IMR-90 (cell line): Measurements from ENCODE around the gene NWD2. TPM values are rescaled to one million over a fixed set of nuclear protein-coding genes. Genes with fewer than 3 reads are reported as not detected.

Source experiments
- ATAC-seq: fragments of 200-7000 bp; cut with Tn5 transposase; 2 replicates; pipeline ENCODE4 v1.9.1; 2020; ENCODE audit warnings: low read depth, mild to moderate bottlenecking, moderate library complexity
- BruUV-seq: library from RNA; stranded (reverse); fragments of 400-500 nt; replicated peaks from 2 replicates; lab custom pipeline; 2021; lab: Mats Ljungman, UMichigan
- CTCF ChIA-PET: fragments of 300-600 bp; formaldehyde crosslinking; extraction: SDS; loops from one replicate; lab custom pipeline; 2021; ENCODE audit warnings: antibody characterized with exemption; lab: Yijun Ruan, JAX
- POLR2A ChIA-PET: fragments of 300-600 bp; sonication (Branson Sonifier 250); formaldehyde crosslinking; loops from one replicate; lab custom pipeline; 2022; ENCODE audit warnings: antibody characterized with exemption; ENCODE audit not compliant: unreplicated experiment; lab: Charles Lee
- DNase-seq: peaks from one replicate; pipeline ENCODE4 v3.0.0; 2013
- H2AFZ ChIP-seq: replicated peaks from 2 replicates; pipeline ENCODE3; 2013; ENCODE audit warnings: low read length, mild to moderate bottlenecking; ENCODE audit not compliant: poor library complexity
- H2AK5ac ChIP-seq: 2 replicates; pipeline ENCODE4 v1.6.1; 2013; ENCODE audit warnings: low read depth, low read length, inconsistent platforms
- H2AK9ac ChIP-seq: replicated peaks from 2 replicates; pipeline ENCODE3; 2013; ENCODE audit warnings: mild to moderate bottlenecking, low read depth, low read length, moderate library complexity; ENCODE audit not compliant: poor library complexity
- H2BK120ac ChIP-seq: 2 replicates; pipeline ENCODE4 v1.6.1; 2013; ENCODE audit warnings: low read depth, low read length, inconsistent platforms
- H2BK15ac ChIP-seq: 3 replicates; pipeline ENCODE4 v1.6.1; 2013; ENCODE audit warnings: low read depth, low read length, inconsistent platforms
- H2BK20ac ChIP-seq: 2 replicates; pipeline ENCODE4 v1.6.1; 2013; ENCODE audit warnings: low read depth, mild to moderate bottlenecking, inconsistent platforms, low read length, moderate library complexity
- H2BK5ac ChIP-seq: 2 replicates; pipeline ENCODE4 v1.6.1; 2013; ENCODE audit warnings: mild to moderate bottlenecking, low read depth, low read length, inconsistent platforms; ENCODE audit not compliant: poor library complexity, severe bottlenecking
- H3K14ac ChIP-seq: replicated peaks from 2 replicates; pipeline ENCODE4 v1.6.1; 2013; ENCODE audit warnings: low read depth, low read length, inconsistent platforms
- H3K18ac ChIP-seq: 2 replicates; pipeline ENCODE4 v1.6.1; 2013; ENCODE audit warnings: low read depth, low read length, control low read depth
- H3K23ac ChIP-seq: 2 replicates; pipeline ENCODE4 v1.6.1; 2013; ENCODE audit warnings: low read depth, low read length, inconsistent platforms
- H3K27ac ChIP-seq: 2 replicates; pipeline ENCODE4 v1.5.1; 2013; ENCODE audit warnings: mild to moderate bottlenecking, control low read depth, low read length; ENCODE audit not compliant: insufficient read depth
- H3K27me3 ChIP-seq: 2 replicates; pipeline ENCODE4 v1.6.1; 2013; ENCODE audit warnings: low read length; ENCODE audit not compliant: control insufficient read depth, insufficient read depth
- H3K36me3 ChIP-seq: 2 replicates; pipeline ENCODE4 v1.6.1; 2013; ENCODE audit warnings: low read length, mixed read lengths; ENCODE audit not compliant: control insufficient read depth, insufficient read depth
- H3K4ac ChIP-seq: 2 replicates; pipeline ENCODE4 v1.6.1; 2013; ENCODE audit warnings: low read depth, low read length, inconsistent platforms
- H3K4me1 ChIP-seq: 2 replicates; pipeline ENCODE4 v1.6.1; 2013; ENCODE audit warnings: low read length, mixed read lengths; ENCODE audit not compliant: control insufficient read depth, insufficient read depth
- H3K4me2 ChIP-seq: 2 replicates; pipeline ENCODE4 v1.6.1; 2013; ENCODE audit warnings: low read depth, mild to moderate bottlenecking, control low read depth, low read length, moderate library complexity
- H3K4me3 ChIP-seq: 2 replicates; pipeline ENCODE4 v1.5.1; 2013; ENCODE audit warnings: low read depth, mild to moderate bottlenecking, control low read depth, low read length, moderate library complexity; ENCODE audit not compliant: insufficient read depth
- H3K56ac ChIP-seq: 2 replicates; pipeline ENCODE4 v1.6.1; 2013; ENCODE audit warnings: low read length, inconsistent platforms; ENCODE audit not compliant: insufficient read depth; ENCODE audit errors: extremely low read depth
- H3K79me1 ChIP-seq, 2 experiments: 2 replicates each; pipeline ENCODE4 v1.6.1; 2013; ENCODE audit warnings: low read length in 2 of 2, inconsistent platforms in 1 of 2, low read depth in 1 of 2
- H3K9ac ChIP-seq: 2 replicates; pipeline ENCODE4 v1.6.1; 2013; ENCODE audit warnings: low read depth, low read length, control low read depth
- H3K9me1 ChIP-seq: 2 replicates; pipeline ENCODE4 v1.6.1; 2013; ENCODE audit warnings: low read length, inconsistent platforms; ENCODE audit not compliant: insufficient read depth
- H3K9me3 ChIP-seq: 2 replicates; pipeline ENCODE4 v1.6.1; 2013; ENCODE audit warnings: low read length; ENCODE audit not compliant: control insufficient read depth, insufficient read depth
- H4K20me1 ChIP-seq: 2 replicates; pipeline ENCODE4 v1.6.1; 2013; ENCODE audit warnings: low read length, inconsistent platforms; ENCODE audit not compliant: insufficient read depth
- H4K5ac ChIP-seq: 2 replicates; pipeline ENCODE4 v1.6.1; 2013; ENCODE audit warnings: mild to moderate bottlenecking, low read depth, low read length, control low read depth
- H4K8ac ChIP-seq, 2 experiments: 2 replicates each; pipeline ENCODE4 v1.6.1; 2013; ENCODE audit warnings: low read depth in 2 of 2, low read length in 2 of 2, control low read depth in 1 of 2, inconsistent platforms in 1 of 2
- H4K91ac ChIP-seq: 2 replicates; pipeline ENCODE4 v1.6.1; 2013; ENCODE audit warnings: low read depth, low read length, inconsistent platforms; ENCODE audit not compliant: insufficient read depth
- BHLHE40 ChIP-seq: fragments of 150-350 bp; IDR thresholded peaks from 2 replicates; pipeline ENCODE4 v1.6.1; 2016; ENCODE audit warnings: mild to moderate bottlenecking, low read depth, low read length
- CEBPB ChIP-seq: IDR thresholded peaks from 2 replicates; pipeline ENCODE4 v1.6.1; 2012; ENCODE audit warnings: low read depth, low read length, improper control_type of control experiment
- CHD1 ChIP-seq: IDR thresholded peaks from 2 replicates; pipeline ENCODE4 v1.6.1; 2012; ENCODE audit warnings: low read depth, low read length, improper control_type of control experiment
- CTCF ChIP-seq: conservative IDR thresholded peaks from 2 replicates; pipeline ENCODE4 v1.5.1; 2012; ENCODE audit warnings: mild to moderate bottlenecking, low read depth, low read length, improper control_type of control experiment
- ELK1 ChIP-seq: fragments of 150-350 bp; IDR thresholded peaks from 2 replicates; pipeline ENCODE4 v1.6.1; 2016; ENCODE audit warnings: low read depth, mild to moderate bottlenecking, low read length, moderate library complexity, borderline replicate concordance
- FOS ChIP-seq: fragments of 150-350 bp; IDR thresholded peaks from 2 replicates; pipeline ENCODE4 v1.6.1; 2016; ENCODE audit warnings: low read depth, low read length
- MAFK ChIP-seq: IDR thresholded peaks from 2 replicates; pipeline ENCODE4 v1.6.1; 2012; ENCODE audit warnings: low read depth, low read length, improper control_type of control experiment
- MAZ ChIP-seq: IDR thresholded peaks from 2 replicates; pipeline ENCODE4 v1.6.1; 2012; ENCODE audit warnings: low read depth, mild to moderate bottlenecking, low read length, improper control_type of control experiment, moderate library complexity, borderline replicate concordance
- MXI1 ChIP-seq: IDR thresholded peaks from 2 replicates; pipeline ENCODE4 v1.6.1; 2012; ENCODE audit warnings: low read depth, mild to moderate bottlenecking, low read length, moderate library complexity, borderline replicate concordance
- NFE2L2 ChIP-seq: fragments of 150-350 bp; IDR thresholded peaks from 2 replicates; pipeline ENCODE4 v1.6.1; 2016; ENCODE audit warnings: low read depth, mild to moderate bottlenecking, low read length
- POLR2A ChIP-seq: IDR thresholded peaks from 2 replicates; pipeline ENCODE4 v1.6.1; 2012; ENCODE audit warnings: mild to moderate bottlenecking, low read depth, low read length
- RAD21 ChIP-seq: IDR thresholded peaks from 2 replicates; pipeline ENCODE4 v1.6.1; 2012; ENCODE audit warnings: low read length, improper control_type of control experiment
- RCOR1 ChIP-seq: IDR thresholded peaks from 2 replicates; pipeline ENCODE4 v1.6.1; 2012; ENCODE audit warnings: mild to moderate bottlenecking, low read length, improper control_type of control experiment; ENCODE audit not compliant: insufficient replicate concordance
- RFX5 ChIP-seq: IDR thresholded peaks from 2 replicates; pipeline ENCODE4 v1.8.0; 2012; ENCODE audit warnings: low read depth, mild to moderate bottlenecking, low read length, moderate library complexity
- SMC3 ChIP-seq: fragments of 150-350 bp; IDR thresholded peaks from 2 replicates; pipeline ENCODE4 v1.6.1; 2016; ENCODE audit warnings: low read depth, mild to moderate bottlenecking, antibody characterized with exemption, low read length, moderate library complexity
- USF2 ChIP-seq: fragments of 150-350 bp; IDR thresholded peaks from 2 replicates; pipeline ENCODE4 v1.6.1; 2017; ENCODE audit warnings: mild to moderate bottlenecking, antibody characterized with exemption, low read length, low read depth
- WGBS, 2 experiments: methylation state at CpG; one replicate each; pipeline versions ENCODE4 v1.1.5 to v1.1.7; 2013; ENCODE audit warnings: missing lambda C conversion rate in 2 of 2; ENCODE audit not compliant: insufficient read length in 1 of 2; ENCODE audit errors: extremely low coverage in 2 of 2; 5-methylcytosine and 5-hydroxymethylcytosine counted together
- dilution Hi-C: fragments of 300-500 bp; cut with HindIII; formaldehyde crosslinking; loops from one replicate; pipeline ENCODE4 v1.14.3; 2018; ENCODE audit warnings: low sequenced_read_pairs; ENCODE audit not compliant: unreplicated experiment
- in situ Hi-C: fragments of 300-500 bp; cut with MboI; formaldehyde crosslinking; loops from 3 replicates; pipeline ENCODE4 v1.14.3; 2019; ENCODE audit warnings: low sequenced_read_pairs, inconsistent platforms, mixed read lengths
- intact Hi-C: fragments of 100-400 bp; cut with micrococcal nuclease; formaldehyde crosslinking; loops from 2 replicates; pipeline ENCODE4 v1.10.0; 2022
- polyA plus RNA-seq, 3 experiments: library from polyadenylated mRNA; depleted of rRNA; stranded (reverse); fragments of >200 nt; gene quantifications; 2 replicates each; pipeline ENCODE4 v1.2.3, GENCODE V29; 2012; ENCODE audit warnings: low replicate concordance in 1 of 3
- total RNA-seq: library from RNA; depleted of rRNA; stranded (reverse); fragments of >200 nt; gene quantifications from 2 replicates; pipeline ENCODE4 v1.2.3, GENCODE V29; 2012

NWD2 gene
- total and polyA plus RNA-seq, 2 of the 4 experiments (the other 2 are of a cell fraction) = not detected

- H3K4me2 ChIP-seq = no peak overlapping the region
- no peak overlapping the region for H3K18ac ChIP-seq
- no peak overlapping the region for H4K91ac ChIP-seq
- no peak overlapping the region for H2AK9ac ChIP-seq
- no peak overlapping the region for H3K14ac ChIP-seq
- H3K23ac ChIP-seq = no peak overlapping the region
- no peak overlapping the region for H3K4ac ChIP-seq
- ChIA-PET CTCF (no interaction called here), POLR2A (no interaction called here)
- intact Hi-C loops (no loop called here), dilution Hi-C loops (no loop called here), in situ Hi-C loops (no loop called here)
- no peak overlapping the region for H4K5ac ChIP-seq
- DNase-seq = no peak
- H3K56ac ChIP-seq = no peak overlapping the region
- no peak overlapping the region for H3K4me3 ChIP-seq
- H3K36me3 ChIP-seq = no peaks in the 10 kb centered on the region
- no TSS peak for BruUV-seq
- no peaks in the 10 kb centered on the region for H4K20me1 ChIP-seq
- H3K9me1 ChIP-seq = no peaks in the 10 kb centered on the region
- no peak overlapping the region for H3K27ac ChIP-seq
- no peak for ATAC-seq
- no peak overlapping the region for H2BK5ac ChIP-seq
- H3K9me3 ChIP-seq = peaks cover 2% of the 10 kb centered on the region; the same call in 1 of the 2 replicates
- H2AK5ac ChIP-seq = no peak overlapping the region
- 0% methylated on average over 1 of the region's 5 CpGs; no CpG with 5 or more reads in 1 of the 2 experiments for WGBS, 2 experiments
- no peak overlapping the region for H2AFZ ChIP-seq
- TF ChIP-seq MXI1 = no peak
- TF ChIP-seq BHLHE40 = no peak
- no peak for TF ChIP-seq CEBPB
- no peak for TF ChIP-seq ELK1
- no peak for TF ChIP-seq RAD21
- TF ChIP-seq SMC3 = no peak
- no peak for TF ChIP-seq MAZ
- no peak for TF ChIP-seq RCOR1
- no peak for TF ChIP-seq FOS
- TF ChIP-seq CHD1 = no peak
- no peak for TF ChIP-seq RFX5
- TF ChIP-seq MAFK = no peak
- no peak for TF ChIP-seq NFE2L2
- TF ChIP-seq CTCF = no peak
- TF ChIP-seq USF2 = no peak
- TF ChIP-seq POLR2A = no peak
- H2BK120ac ChIP-seq = no peak overlapping the region
- no peaks in the 10 kb centered on the region for H3K79me1 ChIP-seq
- no peaks in the 10 kb centered on the region for H3K4me1 ChIP-seq
- H3K9ac ChIP-seq = no peak overlapping the region
- H2BK15ac ChIP-seq = no peak overlapping the region
- no peak overlapping the region for H2BK20ac ChIP-seq
- no peaks in the 10 kb centered on the region for H3K27me3 ChIP-seq
- H4K8ac ChIP-seq = no peak overlapping the region
Observed at GRCh38 chr4:37320513-37321235, 76.1 kb downstream of the NWD2 start.
